Right ventricle myocardium inferior (tissue), 1 donor: Measurements from ENCODE around the gene PROSER2. TPM values are rescaled to one million over a fixed set of nuclear protein-coding genes. Genes with fewer than 3 reads are reported as not detected.
A peak's percentile ranks its signal among the peaks of the same experiment; 100 is the strongest.
"Not testable (repeated sequence)": the region's sequence is repeated elsewhere in the genome, so short reads cannot be mapped to it uniquely, and the experiment has no call there.

Experiments
- ATAC-seq: fragments of 200-7000 bp; cut with Tn5 transposase; one replicate; pipeline ENCODE4 v1.9.1; 2020; ENCODE audit warnings: mild to moderate bottlenecking, moderate library complexity
- DNase-seq: peaks from one replicate; pipeline ENCODE4 v3.0.0; 2021; ENCODE audit errors: missing footprints
- intact Hi-C: fragments of 100-400 bp; cut with DNase I; formaldehyde crosslinking; loops from one replicate; pipeline ENCODE4 v1.11.0; 2022
- total RNA-seq: library from RNA; stranded (reverse); fragmentation: NEBNext Ultra II Directional; extraction: Animal tissue kit (Norgen Biotek cat#: 25700); gene quantifications from one replicate; pipeline ENCODE4 v1.2.1, GENCODE V29; 2021
- donor health status: DM: no; HTN: yes; CAD: no; lungs with severe emphysema.

PROSER2 gene
- total RNA-seq, 1 donor from 2014 or later = 1.2 TPM

DNA sequence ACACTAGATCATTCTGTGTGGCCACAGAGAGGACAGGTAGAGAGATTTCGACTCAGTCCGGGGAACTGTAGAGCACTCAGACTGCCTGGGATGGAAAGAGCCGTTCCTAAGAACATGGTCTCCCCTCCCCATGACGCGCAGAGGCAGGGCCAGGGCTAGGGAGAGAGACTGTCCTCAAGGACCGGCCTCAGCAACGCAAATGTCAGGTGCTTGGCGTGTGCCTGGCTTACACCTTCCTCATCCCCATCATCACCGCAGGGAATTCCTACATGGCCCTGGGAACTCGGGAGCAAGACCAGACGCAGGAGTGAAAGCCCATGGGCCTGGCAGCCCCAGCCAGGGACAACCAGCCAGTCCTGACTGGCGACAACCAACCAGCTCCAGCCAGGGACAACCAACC, 55.6 kb downstream of the PROSER2 start:
- no peak for DNase-seq
- intact Hi-C loops = no loop called here
- no peak for ATAC-seq

DNA sequence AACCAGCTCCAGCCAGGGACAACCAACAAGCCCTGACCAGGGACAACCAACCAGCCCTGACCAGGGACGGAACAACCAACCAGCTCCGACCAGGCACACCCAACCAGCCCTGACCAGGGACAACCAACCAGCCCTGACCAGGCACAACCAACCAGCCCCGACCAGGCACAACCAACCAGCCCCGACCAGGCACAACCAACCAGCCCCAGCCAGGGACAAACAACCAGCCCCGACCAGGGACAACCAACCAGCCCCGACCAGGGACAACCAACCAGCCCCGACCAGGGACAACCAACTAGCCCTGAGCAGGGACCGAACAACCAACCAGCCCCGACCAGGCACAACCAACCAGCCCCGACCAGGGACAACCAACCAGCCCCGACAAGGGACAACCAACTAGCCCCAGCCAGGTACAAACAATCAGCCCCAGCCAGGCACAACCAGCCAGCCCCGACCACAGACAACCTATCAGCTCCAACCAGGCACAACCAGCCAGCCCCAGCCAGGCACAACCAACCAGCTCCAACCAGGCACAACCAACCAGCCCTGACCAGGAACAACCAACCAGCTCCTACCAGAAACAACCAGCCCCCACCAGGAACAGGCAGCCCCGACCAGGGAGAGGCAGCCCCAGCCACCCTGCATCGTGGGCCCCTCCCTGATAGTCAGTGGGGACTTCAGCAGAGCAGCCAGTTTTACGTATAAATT, 56.4 kb downstream of the PROSER2 start:
- DNase-seq (peak; percentile 15), ATAC-seq (no peak)
- intact Hi-C loops = no loop called here

DNA sequence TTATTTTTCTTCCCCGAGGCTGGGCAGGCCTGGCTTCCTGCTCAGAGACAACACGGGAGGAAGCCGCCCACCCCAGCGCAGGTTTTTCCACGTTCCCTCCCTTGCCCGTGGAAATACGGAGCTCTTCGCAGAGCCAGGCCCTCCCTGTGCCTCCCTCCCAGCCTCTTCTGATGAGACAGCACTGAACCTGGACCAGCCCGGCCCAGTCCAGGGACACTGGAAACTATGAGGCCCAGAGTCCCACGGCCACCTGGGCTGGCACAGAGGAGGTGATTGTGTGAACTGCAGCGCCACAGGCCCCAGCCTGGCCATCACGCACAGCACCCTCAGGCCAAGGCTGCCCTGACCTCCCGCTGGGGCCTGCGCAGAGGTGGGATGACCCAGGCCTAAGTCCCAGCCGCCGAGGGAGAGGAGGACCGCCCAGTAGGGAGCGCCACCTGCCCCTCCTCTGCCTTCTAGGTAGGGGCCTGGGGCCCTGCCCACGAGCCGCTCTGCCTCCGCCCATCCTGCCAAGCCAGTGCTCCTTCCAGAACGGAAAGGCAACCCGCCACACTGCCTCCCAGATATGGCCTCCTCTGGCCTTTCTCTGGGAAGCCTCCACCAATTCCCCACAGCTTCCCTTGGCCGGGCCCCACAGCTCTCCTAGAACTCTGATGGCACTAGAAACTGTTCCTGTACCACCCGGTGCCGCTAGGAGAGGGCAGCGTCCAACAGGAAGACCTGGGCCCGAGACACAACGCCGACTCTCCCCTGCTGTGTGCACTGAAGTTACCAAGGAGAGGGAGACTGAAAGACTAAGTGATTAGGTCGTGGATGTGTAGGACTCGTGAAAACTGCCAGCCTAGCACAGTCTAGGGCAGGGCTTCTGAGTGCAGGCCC, 57.2 kb downstream of the PROSER2 start:
- ATAC-seq (no peak), DNase-seq (peak; percentile 53)
- intact Hi-C loops = no loop called here

DNA sequence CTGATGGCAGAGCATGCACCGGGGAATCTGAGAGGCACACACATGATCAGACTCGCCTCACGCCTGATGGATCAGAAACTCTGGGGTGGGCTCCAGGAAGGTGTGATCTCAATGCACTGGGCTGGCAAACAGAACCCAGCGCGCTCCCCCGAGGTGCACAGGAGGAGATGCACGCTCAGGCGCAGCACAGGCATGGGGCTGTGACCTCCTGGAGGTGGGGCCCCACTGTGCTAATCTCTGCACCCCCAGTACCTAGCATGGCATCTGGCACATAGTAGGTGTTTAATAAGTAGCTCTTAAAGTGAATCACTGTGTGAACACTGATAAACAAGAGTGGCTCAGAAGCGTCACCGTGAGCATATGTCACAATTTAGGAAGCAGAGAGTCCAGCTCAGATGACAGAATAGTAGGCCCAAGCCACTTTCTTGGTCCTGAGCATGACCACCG, 57.9 kb downstream of the PROSER2 start:
- no peak for ATAC-seq
- intact Hi-C loops = no loop called here
- DNase-seq = peak; percentile 67

DNA sequence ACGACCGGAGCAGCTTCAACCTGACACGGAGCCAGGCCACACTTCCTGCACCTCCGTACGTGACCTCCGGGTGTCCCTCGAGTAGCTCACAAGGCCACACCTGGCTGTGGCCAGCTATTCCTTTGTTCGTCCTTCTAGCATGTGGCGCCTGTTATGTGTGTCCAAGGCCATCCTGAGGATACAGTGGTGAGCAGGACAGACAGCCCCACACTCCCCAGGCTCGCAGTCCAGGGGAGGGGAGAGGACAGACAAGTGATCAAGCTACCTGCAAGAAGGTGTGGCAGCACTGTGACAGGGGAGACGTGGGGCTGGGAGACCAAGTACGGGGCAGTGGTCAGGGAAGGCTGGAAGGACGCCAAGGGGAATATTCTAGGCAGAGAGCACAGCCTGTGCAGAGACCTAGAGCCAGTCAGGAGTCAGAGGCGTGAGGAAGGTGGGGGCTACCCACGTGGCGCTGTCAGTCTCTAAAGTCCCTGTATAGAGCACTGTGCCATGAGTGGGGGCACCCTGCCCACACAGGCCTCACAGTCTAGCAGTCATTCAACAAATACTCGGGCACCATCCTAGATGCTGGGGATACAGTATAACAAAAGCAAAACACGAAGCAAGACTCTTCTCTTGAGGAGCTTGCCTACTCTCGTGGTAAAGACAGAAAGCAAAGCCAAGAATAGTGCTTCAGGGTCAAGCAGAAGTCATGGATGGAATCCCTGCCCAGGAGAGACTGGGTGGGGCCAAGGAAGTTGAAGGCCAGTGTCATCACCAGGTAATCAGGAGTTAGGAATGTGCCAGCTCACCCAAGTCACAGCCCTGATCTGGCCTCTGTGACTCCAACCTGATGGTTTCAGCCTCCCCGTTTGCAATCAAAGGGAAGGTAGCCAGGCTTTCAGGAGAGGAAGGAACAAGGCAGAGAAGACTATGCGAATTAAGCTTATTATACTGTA, 58.6 kb downstream of the PROSER2 start:
- peak; percentile 43 for DNase-seq
- no peak for ATAC-seq
- intact Hi-C loops = no loop called here

DNA sequence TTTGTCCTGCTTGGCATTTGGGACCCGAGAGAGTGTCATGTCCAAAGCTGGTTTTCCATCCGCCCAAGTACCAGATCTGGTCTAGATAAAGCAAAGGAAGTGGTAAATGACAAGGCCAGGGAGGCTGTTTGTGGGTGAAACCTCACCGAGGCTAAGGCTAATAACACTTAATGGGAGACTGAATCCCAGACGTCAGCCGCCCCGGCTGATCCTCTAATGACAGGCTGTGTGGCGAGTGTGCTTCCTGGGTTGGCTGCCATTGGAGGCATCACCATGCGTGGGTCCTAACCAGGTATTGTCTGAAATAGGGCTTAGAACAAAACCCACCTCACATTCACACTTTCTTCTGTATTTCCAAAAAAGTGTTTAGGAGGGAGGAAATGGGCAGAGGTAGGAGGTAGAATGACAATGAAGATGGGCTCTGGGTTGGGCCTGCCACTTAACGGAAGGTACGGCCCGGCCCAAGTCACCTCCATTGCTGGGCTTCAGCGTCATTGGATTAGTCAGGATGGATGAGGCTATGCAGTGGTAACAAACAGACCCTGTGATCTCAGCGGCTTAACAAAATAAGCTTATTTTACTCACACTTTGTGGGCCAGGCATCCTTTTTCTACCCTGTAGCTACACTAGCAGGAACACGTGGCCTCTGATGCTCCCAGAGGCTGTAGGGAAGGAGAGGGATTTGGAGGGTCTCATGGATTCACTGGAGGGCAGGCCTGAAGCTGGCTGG, 59.7 kb downstream of the PROSER2 start:
- no peak for ATAC-seq
- peak; percentile 0 for DNase-seq
- intact Hi-C loops = no loop called here

DNA sequence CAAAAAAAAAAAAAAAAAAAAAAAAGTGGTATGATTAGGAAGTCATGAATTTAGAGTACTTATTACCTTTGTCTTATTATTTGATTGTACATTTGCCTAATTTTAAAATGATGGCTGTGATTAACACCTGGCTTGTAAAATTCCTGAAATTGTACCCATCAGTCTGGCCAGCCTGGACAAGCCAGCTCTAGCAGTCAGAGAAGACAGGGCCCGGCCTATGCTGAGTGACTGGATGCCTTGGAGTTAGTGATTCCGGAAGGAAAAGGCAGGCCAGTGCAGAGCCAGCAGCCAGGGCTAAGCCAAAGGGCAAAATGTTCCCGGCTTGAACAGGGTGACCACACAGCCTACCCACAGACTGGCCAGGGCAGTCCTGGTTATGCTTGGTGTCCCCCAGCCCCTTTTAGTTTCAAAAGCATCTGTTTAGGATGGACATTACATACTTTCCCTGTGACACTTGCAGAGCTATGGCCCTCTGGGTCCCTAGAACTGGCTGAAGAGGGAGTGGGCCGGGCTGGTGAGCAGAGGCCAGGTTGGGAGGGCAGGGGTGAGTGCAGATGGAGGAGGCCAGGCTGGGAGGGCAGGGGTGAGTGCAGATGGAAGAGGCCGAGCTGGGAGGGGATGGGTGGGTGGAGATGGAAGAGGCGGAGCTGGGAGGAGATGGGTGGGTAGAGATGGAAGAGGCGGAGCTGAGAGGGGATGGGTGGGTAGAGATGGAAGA, 61.7 kb downstream of the PROSER2 start:
- DNase-seq (peak; percentile 33), ATAC-seq (no peak)
- intact Hi-C loops = no loop called here

DNA sequence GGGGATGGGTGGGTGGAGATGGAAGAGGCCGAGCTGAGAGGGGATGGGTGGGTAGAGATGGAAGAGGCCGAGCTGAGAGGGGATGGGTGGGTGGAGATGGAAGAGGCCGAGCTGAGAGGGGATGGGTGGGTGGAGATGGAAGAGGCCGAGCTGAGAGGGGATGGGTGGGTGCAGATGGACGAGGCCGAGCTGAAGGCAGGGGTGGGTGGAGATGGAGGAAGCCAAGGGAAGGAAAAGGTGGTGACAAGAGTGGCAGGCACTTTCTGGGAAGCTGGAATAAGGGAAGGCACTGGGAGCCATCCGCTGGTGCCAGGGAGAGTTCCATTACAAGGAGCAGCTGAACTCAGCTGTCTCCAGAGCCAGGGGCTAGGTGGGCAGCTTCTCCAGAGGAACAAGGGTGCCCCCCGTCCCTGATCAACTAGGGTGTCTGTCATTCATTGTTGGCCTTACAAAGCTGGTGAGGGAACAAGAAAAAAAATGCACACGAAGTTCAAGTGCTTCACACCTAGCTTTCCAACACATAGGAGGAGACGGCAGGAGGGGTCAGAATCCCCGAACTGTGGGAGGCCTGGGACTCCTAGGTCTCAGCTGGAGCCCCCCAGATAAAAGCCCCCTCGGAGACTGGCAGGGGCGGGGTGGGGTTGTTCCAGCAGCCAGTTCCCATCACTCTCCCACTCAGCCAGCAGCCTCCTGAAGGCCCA, 62.4 kb downstream of the PROSER2 start:
- DNase-seq (peak; percentile 21), ATAC-seq (no peak)
- intact Hi-C loops = no loop called here

DNA sequence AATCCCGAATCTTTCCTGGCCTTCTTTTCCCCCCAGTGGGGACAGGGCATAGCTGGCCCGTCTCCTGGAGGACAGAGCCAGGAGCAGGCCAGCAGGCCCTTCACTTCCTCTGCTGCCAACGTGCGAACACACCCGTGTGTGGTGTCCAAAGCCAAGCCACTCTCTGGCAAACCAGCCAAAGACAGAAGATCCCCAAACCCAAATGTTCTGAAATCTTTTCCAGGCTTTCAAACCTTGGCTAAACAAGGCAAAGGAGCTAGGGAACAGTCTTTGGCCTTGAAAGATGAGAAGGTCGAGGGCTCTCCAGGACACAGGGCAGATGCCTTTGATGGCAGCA, 63.0 kb downstream of the PROSER2 start:
- DNase-seq (peak; percentile 58), ATAC-seq (peak; percentile 71)
- intact Hi-C loops = no loop called here

DNA sequence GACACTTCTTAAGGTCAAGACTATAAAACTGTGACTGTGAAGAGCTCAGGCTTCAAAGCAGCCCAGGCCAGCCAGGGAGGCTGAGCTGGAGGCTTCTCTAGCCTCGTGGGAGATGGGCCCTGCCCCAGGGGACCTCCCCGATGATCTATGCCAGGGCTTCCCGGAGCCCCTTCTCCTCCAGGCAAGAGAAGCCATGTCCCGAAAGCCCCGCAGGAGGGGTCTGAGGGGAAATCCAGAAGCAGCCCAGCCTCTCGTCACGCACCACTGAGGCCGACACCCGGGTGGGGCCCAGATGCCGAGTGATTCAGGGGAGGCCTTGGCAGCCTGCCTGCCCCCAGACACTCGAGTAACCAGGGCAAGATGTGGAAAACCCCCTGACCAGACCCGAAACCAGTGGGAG, 63.7 kb downstream of the PROSER2 start:
- no peak for DNase-seq
- no peak for ATAC-seq
- intact Hi-C loops = no loop called here

DNA sequence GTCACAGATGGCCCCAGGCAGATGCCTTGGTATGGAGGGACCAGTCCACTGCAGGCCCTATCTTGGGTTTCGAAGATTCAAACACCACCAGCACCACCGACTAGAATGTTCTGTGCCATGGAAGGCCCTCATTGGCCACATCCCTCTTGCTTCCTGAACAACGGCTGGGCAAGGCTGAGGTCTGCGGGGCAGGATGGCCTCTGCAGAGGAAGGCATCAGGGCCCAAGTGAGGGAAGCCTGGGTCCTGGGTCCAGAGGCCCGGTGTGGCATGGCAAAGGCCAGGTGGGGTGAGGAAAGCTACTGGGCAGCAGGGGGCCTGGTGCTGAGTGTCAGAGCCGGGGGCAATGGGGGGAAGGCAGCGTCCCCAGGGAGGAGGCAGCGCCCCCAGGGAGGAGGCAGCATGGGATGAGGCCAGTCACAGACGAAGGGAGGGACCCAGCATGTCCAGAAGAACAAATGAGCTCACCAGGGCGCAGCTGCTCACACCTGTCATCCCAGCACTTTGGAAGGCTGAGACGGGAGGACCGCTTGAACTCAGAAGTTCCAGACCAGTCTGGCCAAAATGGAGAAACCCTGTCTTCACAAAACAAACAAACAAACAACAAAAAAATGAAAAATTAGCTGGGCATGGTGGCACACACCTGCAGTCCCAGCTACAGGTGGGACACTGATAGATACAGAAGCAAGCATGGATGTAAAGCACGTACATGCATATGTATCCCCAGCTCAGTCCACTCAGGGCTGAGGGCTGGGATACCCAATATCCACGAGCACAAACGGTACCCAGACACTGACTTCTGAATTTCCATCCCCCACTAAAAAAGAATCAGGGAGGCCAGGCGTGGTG, 64.4 kb downstream of the PROSER2 start:
- intact Hi-C loops = no loop called here
- DNase-seq (no peak), ATAC-seq (no peak)

DNA sequence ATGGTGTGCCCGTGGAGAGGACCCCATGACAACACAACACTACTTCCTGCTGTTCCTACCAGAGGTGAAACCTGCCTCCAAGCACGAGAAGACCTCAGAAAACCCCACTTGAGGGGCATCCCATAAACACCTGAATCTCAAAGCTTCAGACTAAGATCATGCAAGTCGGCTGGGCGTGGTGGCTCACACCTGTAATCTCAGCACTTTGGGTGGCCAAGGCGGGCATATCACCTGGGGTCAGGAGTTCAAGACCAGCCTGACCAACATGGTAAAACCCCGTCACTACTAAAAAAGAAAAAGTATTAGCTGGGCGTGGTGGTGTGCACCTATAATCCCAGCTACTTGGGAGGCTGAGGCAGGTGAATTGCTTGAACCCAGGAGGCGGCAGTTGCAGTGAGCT, 66.1 kb downstream of the PROSER2 start:
- peak; percentile 44 for DNase-seq
- intact Hi-C loops, ATAC-seq: not testable (repeated sequence)

DNA sequence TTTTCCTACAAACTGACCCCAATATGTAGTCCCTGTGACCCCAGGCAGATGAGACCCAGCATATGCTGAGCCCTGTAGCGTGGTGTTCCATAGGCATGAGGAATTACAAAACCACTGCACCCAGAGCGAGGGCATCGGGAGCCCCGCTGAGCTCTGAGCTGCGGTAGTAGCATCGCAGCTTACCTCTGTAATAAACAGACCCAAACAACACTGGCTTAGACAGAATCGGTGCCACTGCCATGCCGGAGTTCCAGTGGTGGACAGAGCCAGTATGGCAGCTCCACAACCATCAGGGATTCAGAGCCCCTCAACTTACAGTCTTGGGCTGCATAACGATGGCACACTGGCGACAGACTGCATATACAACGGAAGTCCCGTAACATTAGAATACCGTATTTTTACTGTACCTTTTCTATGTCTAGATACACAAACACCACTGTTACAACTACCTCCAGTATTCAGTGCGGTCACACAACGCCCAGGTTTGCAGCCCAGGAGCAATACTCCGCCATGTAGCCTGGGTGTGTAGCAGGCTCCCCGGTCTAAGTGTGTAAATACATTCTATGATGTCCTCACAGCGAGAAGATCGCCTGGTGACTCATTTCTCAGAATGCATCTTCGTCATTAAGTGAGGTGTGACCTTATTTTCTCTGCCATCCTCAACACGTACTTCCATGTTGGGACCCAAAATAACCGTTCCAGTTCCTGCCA, 68.8 kb downstream of the PROSER2 start:
- DNase-seq = no peak
- intact Hi-C loops = no loop called here
- ATAC-seq = no peak

DNA sequence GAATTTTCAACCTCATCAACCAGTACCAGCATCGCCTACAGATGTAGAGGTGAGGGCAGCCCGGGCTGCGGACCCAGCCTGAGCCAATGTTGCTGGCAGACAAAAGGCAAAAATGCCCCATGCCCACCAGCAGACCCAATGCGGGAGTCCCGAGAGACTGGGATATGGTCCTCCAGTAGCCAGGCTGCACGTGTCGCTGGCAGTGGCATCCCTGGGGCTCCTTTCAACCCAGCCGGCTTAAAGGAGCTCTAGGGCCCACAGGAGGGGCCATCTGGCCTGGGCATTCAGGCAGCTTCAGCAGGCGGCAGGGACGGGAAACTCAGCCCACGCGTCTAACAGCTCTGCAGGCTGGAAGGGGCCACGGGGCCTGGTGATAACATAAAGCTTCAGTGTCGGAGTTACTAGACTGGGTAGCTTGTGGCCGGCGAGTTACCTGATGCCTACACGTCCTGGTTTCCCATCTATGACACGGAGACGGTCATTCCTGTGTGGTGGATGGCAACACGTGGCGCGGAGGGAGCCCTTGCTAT, 70.7 kb downstream of the PROSER2 start:
- no peak for ATAC-seq
- intact Hi-C loops = no loop called here
- DNase-seq = no peak

DNA sequence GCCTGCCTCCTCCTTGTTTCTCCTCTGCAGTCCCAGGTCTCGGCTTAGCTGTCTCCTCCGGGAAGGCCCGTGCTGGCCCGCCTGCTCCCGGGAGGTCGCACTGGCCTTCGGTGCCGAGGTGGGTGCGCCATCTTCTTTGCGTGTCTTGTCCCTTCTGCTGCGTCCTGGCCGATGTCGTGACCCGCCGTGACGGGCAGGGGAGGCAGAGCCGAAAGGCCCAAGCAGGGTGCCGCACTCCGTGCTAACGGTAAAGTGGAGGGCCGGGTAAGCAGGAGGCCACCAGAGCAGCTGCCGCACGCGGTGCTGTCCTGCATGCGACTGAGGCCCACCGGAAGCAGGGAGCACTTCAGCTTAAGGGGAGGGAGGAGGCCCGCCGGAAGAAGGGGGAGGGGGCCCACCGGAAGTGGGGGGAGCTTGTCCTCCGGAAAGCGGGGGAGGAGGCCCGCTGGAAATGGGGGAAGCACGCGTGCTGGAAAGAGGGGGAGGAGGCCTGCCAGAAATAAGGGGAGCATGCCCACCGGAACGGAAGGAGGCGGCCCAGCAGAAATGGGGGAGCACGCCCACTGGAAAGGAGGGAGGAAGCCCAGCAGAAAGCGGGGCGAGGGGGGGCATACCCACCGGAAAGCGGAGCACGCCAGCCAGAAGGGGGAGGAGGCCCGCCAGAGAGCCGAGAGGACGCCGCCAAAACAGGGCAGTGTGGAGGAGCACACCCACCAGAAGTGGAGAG, 71.4 kb downstream of the PROSER2 start:
- no peak for ATAC-seq
- intact Hi-C loops = no loop called here

More for the DNA sequence above, 71.4 kb downstream of the PROSER2 start:
- DNase-seq = no peak
